ENCODE measurements around the gene EXOC5.

DNA sequence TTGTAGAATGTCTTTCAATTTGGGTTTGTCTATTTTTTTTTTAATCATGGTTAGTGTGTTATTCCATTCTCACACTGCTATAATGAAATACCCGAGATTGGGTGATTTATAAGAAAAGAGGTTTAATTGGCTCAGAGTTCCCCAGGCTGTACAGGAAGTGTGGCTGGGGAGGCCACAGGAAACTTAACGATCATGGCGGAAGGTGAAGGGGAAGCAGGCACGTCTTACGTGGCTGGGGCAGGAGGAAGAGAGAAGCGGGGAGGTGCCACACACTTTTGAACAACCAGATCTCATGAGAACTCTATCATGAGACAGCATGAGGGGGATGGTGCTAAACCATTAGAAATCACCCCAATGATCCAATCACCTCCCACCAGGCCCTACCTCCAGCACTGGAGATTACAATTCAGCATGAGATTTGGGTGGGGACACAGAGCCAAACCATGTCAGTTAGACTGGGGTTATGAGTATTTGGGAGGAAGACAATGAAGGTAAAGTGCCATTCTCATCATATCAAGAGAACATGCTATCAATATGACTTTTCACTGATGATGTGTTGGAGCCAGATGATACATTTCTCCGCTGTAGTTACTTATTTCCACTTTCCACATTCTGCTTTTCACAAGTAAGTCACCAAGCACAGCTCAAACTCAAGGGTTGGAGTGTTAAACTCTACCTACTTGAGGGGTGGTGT lies 45.8 kb upstream of the EXOC5 start:
- no peak for TF ChIP-seq POLR2A (IDR thresholded peaks at IDR 0.05)
- TF ChIP-seq, protein P1, sequence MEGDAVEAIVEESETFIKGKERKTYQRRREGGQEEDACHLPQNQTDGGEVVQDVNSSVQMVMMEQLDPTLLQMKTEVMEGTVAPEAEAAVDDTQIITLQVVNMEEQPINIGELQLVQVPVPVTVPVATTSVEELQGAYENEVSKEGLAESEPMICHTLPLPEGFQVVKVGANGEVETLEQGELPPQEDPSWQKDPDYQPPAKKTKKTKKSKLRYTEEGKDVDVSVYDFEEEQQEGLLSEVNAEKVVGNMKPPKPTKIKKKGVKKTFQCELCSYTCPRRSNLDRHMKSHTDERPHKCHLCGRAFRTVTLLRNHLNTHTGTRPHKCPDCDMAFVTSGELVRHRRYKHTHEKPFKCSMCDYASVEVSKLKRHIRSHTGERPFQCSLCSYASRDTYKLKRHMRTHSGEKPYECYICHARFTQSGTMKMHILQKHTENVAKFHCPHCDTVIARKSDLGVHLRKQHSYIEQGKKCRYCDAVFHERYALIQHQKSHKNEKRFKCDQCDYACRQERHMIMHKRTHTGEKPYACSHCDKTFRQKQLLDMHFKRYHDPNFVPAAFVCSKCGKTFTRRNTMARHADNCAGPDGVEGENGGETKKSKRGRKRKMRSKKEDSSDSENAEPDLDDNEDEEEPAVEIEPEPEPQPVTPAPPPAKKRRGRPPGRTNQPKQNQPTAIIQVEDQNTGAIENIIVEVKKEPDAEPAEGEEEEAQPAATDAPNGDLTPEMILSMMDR (IDR thresholded peaks at IDR 0.05): no peak
